ENCODE measurements around the gene HTRA3.
"Not testable (repeated sequence)": the region's sequence is repeated elsewhere in the genome, so short reads cannot be mapped to it uniquely, and the experiment has no call there.

The HTRA3 gene

DNA sequence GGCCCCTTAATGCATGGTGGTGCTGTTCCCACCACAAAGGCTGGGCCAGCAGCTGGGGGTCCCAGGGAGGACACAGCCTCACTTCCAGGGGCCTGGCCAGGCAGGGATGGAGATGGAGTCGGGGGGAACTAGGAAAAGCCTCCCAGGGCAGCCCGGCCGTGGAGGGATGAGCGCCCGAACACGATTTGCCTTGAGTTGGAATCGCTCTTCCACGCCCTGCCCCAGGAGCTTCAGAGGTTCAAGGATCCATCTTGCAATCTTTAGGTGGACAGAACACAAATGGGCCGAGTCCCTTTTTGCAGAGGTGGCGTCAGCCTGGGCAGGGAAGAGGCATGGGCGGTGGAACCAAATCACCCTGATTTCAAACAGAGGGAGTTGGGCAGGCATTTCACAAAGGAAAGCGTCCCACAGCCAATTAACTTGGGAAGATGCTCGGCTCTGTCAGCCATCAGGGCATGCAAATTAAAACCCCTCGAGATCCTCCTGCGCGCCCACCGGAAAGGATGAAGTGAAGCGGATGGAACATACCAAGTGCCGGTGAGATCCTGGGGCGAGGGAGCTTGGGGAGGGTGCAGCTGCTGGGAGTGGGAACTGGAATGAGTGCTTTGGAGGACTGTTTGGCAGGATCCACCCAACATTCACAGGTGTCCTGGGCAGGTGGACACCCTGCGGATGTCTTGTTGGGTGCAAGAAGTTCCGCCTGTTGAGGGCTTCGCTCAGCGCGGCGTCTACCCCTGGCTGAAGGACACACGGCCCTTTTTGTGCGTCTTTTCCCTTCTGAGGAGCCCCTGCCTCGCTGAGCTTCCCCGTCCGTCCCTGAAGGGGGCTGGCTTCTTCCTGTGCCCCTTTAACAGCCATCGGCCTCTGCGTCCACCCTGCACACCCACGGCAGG, 75.7 kb downstream of the HTRA3 start:
- DNase-seq: no peak

DNA sequence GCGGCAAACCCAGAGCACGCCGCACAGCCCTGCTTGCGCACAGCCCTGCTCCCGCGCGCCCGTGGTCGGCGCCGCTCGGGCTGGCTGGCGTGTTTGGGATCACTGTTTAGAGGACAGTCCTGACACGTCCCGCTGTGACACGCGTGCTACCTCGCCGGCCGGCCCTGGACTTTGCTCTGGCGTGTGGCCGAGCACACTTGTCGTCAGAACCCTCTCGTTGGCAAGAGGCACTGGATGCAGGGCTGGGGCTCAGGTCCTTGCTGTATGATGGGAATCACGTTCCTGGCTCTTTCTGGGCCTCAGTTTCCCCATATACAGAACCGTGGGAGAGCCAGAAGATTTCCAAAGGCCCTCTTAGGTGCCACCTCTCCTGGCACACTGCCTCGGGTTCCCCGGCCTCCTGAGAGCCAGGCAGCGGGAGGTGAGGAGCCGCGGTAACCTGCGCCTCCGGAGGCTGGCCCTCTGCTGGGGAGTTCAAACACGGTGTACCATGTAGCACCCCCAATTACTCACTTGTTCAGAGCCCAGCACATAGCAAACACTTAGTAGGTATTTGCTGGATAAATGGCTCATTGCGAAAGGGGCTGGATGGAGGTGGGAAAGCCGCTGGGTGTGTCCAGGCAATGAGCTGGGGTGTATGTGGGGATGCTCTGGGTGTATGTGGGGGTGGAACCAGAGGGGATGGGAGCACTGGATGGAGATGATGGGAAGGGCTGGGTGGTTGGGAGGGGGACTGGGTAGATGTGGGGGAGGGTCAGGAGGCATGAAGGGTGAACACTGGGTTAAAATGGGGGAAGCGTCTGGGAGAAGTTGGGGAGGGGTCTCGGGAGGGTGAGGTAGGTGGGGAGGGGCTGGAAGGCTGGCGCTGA, 76.6 kb downstream of the HTRA3 start:
- no peak for DNase-seq

DNA sequence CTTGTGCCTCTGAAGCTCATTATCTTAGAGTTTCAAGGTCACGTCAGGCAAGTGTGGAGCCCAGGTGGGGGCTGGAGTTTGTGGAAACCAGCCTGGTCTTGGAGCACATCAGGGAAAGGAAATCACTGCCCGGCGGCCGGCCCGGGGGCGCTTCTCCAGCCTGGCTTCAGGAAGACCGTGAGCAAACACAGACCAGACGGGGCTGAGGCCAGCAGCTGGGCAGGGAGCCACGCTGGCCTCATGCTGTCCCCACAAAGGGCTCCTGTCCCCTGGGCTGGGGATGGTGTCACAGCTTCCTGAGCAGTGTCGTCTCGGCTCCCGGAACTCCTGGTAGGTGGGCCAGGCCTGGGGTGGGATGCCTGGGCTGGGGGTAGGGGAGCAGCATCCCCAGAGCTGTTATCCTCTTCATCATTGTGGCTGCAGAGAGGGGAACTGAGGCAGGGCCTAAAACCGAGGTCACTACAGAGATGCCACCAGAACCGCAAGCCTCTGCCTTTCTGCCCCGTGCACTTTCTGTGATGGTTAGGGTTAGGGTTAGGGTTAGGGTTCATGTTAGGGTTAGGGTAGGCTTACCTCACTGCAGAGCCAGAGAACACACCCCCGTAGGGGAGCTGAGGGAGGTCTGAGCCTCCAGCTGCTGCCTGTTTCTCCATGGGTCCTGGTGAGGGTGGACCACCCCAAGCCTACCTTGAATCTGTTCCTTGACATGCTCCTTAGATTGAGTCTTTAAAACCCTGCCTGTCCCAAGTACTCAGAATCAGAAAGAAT, 77.5 kb downstream of the HTRA3 start:
- peak in 6 of 14 donors; percentile 16 to 82 (median 28) for DNase-seq

DNA sequence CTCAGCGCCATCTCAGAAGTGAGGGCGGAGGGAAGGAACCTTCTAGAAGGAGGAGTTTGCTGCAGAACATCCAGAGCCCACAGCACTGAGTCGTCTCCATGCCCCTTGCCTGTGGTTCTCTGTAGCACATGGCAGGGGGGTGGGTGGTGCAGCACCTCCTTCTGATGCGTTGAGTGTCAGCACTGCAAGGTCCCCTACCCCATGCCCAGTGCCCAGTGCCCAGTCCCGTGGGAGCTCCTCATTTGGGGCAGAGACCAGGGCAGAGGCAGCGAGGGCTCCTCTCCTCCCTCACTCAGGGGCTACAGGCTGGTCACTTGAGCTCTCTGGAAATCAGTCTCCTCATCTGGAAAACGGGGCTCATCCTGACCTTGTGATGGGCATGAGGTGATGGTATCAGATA, 78.1 kb downstream of the HTRA3 start:
- no peak for DNase-seq

DNA sequence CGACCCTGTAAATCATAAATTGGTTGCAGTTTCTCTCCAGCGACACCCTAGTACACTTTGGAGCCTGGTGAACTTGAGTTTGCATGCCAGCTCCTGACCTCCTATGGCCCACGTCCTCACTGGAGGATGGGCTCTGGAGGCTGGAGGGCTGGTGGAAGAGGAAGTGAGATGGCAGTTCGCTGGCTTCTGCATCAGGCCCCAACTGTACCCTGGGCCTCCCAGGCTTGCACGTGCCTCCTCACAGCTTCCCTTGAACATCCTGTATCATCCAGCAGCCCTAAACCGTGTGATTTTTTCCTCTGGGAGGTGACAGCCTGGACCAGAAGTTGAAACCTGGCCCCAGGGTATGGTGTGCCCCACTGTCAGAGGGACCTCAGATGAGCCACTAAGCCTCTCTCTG, 78.5 kb downstream of the HTRA3 start:
- DNase-seq: no peak

DNA sequence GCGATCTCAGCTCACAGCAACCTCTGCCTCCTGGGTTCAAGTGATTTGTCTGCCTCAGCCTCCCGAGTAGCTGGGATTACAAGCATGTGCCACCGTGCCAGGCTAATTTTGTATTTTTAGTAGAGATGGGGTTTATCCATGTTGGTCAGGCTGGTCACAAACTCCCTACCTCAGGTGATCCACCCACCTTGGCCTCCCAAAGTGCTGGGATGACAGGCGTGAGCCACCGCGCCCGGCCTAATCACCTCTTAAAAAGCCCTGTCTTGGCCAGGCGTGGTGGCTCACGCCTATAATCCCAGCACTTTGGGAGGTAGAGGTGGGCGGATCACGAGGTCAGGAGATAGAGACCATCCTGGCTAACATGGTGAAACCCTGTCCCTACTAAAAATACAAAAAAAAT, 79.7 kb downstream of the HTRA3 start:
- not testable (repeated sequence) for DNase-seq

DNA sequence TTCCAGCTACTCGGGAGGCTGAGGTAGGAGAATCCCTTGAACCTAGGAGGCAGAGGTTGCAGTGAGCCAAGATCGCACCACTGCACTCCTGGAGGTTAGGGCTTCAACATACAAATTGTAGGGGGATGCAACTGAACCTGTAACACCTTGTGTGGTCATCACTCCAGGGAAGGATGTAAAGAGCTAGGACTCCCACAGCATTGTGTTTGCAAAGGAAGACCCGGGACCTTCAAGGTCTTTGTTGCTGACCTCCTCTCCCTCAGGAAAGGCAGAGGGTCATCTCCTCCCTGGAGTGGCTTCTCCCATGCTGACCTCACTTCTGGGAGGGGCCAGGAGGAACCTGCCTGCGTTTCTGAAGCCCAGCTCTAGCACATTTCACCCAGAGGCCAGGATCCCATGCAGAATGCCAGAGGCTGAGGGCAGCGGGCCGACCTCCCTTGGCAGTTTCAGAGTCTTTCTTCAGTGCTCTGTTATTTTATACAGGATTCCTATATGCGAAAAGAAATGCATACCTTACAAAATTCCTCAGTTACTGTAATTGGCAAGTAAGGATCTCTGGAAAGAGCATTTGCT, 80.2 kb downstream of the HTRA3 start:
- DNase-seq: no peak

DNA sequence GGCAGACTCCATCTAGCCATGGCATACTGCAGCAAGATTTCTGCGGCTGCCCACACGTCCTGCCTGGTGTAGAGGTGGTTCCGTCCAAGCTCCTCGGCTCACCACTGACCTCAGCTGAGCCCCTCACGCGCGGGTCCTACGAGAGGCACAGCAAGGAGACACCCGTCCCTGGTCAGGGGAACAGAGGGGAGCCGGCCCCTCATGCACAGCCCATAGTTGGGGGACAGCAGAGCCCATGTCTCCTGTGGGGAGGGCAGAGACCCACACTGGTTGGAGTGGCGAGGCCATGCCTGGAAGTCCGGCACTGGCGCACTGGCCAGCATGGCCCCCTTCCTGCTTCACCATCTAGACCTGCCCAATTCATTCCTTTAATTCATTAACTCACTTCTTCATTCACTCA, 80.8 kb downstream of the HTRA3 start:
- no peak for DNase-seq

DNA sequence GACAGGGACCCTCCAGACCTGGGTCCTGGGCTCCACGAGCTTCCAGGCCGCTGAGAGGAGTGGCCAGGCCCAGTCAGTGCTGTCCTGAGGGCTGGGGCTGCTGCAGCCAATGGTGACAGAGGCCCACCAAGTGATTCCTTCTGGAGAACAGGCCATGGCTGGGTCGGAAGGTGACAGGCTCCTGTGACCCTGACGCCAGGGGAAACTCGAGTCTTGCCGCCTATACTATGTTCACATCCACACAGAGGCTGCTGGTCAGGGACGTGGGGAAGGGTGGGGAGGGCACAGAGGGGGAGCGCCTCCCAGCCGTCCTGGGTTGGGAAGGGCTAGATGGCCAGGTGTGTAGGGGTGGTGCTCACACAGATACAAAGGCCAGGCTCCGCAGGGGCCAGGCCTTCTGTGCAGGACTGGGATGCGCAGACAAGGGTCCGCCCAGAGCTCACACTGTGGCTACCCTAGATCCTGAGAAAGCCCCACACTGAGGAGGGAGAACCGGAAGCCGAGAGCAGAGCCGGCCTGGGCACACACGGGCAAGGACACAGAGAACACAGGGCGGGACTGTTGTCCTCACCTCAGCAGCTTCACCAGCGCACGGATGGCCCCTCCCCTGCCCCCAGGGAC, 81.4 kb downstream of the HTRA3 start:
- no peak for DNase-seq

DNA sequence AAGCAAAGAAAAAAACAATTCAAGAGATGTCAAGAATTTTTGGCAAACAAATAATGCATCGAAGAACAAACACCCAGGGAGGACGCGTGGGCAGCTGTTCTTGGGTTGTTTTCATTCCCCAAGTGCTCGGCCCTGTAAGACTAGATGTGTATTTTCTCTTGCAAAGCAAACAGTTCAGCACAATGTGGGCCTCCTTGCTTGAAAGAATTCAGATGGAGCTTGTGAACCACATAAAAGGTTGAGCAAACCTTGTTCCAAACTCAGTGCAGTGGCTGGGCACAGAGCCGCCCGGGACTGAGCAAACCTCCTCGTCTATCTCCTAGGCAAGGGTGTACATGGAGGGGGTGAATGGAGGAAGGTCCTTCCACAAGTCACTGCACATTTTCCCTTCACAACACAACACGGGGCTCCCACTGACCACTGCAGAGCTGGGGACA, 82.4 kb downstream of the HTRA3 start:
- DNase-seq: no peak

DNA sequence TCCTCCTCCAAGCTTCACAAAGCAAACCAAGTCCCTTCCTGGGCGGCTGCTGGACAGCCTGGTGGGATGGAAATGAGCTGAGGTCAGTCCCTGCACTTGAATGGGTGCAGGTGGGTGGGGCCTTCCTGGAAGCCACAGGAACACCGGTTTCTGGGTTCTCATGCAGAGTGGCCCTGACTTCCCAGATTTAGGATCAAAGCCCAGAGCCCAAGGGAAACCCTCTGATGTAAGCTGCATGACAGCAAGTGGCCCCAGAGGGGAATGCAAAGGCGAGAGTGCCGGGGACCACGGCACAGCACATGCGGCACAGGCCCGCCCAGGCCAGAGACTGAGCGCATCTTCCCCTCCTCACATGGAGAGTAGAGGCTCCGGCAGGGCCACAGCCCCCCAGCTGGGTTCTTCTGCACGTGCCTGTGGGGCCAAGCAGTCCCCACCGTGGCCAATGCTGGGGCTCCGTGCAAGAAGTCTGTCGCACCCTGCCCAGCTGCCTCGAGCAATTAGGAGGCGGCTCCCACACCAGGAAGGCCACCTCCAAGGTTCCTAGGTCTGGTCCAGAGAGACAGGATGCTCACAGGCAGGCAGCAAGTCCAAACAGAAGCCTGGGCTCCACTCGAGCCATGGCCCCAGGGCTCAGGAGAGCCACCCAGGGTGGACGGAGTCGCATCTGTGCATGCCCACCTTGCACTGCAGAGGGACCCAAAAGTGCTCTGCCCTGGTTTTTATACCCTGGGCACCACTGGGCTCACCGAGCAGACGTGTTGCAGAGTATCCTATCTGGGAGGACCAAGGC, 83.0 kb downstream of the HTRA3 start:
- peak in 1 of 14 donors; percentile 57 for DNase-seq

DNA sequence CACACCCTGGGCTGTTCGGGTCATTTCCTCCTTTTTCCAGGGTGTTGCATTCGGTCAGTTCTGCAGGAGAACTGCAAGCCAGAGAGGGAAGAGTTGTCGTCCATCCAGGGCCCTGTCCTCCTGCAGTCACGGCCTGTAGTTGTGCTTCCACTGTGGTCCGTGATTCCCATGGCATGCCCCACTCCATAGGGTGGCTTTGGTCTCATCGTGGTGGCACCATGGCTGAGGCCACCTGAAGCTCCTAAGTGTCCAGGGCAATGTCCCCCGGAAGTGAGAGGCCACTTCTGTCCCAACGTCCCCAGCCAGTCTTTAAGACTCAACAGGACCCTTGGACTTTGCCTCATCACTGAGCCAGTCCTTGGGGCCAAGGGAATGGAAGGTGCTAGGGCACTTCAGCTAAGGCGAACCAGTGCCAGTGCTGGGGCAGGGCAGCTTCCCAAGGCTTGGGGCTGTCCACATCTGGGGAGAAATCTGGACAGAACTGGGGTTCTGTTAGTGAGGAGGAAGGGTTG, 83.7 kb downstream of the HTRA3 start:
- DNase-seq: no peak

DNA sequence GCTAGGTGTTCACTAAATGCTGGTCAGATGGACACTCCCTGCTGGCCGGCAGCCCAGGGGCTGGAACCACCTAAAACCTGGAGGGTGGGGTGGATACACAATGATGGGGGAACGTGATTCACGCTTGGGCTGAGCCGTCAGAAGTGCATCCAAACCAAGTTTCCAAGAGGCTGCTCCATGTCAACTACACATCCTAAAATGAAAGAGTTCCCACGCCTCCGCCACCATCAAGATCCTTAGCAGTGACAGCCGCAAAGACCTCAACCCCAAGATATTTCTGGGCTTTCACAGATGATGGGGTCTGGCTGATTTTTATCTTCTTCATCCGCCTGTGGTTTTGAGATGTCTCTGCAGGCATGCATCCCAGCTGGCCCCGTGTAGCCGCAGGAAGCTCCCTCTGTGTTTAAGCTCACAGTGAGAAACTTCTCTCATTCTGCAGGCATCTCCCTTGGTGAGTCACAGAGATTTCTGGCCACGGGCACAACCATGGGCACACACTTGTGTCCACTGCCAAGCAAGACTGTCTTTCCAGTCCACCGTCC, 84.4 kb downstream of the HTRA3 start:
- no peak for DNase-seq

DNA sequence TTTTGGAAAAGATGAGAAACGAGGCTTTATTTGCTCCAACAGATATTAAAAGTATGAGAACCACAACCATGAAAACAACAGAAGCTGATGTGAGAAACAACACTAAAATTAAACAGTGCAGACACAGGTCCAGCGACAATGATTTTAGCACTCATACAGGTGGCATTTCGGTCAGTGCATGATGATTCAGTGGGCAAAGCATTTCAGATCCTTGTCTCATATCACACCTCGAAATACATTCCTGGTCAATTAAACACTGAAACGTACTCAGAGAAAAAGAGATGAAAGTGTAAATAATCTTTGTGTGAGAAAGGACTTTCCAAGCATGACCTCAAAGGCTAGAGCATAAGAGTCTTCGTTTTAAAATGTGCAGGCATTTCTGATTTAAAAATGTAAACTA, 85.8 kb downstream of the HTRA3 start:
- DNase-seq: no peak

DNA sequence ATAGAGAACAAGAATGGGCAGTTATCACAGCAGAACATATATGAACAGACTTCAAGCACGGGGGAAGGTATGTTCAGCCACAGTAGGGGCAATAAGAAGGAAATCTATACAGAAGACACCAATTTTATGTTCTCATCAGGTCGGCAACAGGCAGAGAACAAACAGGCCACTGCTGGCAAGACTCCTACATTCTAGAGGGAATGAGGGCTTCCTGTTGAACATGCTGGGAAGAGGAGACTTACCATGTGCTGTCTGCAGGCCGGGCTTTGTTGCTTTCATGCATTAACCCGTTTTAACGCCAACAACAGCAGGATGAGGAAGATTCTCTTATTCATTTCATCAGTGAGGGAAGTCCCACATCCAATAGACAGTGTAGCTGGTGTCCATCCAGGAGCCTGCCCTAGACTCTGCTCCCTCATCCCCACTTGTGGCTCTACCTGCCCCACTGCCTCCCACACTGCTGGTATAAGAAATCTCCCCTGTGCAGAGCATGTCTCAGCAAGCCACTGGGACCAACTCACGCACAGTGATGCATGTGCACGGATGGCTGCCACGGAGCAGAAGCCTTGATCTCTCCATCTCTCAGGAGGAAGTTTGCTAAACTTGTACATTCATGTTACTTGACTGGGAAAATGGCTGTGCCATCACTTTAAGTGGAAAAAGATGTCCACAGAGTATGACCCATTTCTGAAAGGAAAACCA, 86.5 kb downstream of the HTRA3 start:
- DNase-seq: no peak

Data from C1 segment of cervical spinal cord (tissue), 14 donors.